Liver (tissue), 9 donors: ENCODE results near the gene CTAG1B. TPM values are rescaled to one million over a fixed set of nuclear protein-coding genes. Genes with fewer than 3 reads are reported as not detected.
"Not testable (repeated sequence)": the region's sequence is repeated elsewhere in the genome, so short reads cannot be mapped to it uniquely, and the experiment has no call there.

Experiments
- DNase-seq: peaks from one replicate; pipeline ENCODE4 v3.0.0-alpha.2; 2017; ENCODE audit warnings: low spot score
- H3K27ac ChIP-seq, 2 donors: one replicate each; pipeline ENCODE4 v1.7.0; 2013; ENCODE audit warnings: inconsistent platforms in 2 of 2, low read length in 2 of 2, control low read depth in 1 of 2, low read depth in 1 of 2, mild to moderate bottlenecking in 1 of 2
- H3K27me3 ChIP-seq, 4 donors: one replicate each; pipeline versions ENCODE4 v1.6.1 to v1.7.0; 2013; ENCODE audit warnings: low read length in 3 of 4, inconsistent platforms in 1 of 4, mild to moderate bottlenecking in 1 of 4, moderate library complexity in 1 of 4; ENCODE audit not compliant: control insufficient read depth in 4 of 4, insufficient read depth in 4 of 4
- H3K36me3 ChIP-seq, 4 donors: one replicate each; pipeline versions ENCODE4 v1.6.1 to v1.7.0; 2013; ENCODE audit warnings: low read length in 3 of 4, mild to moderate bottlenecking in 3 of 4, low read depth in 1 of 4, moderate library complexity in 1 of 4; ENCODE audit not compliant: control insufficient read depth in 4 of 4, insufficient read depth in 3 of 4
- H3K4me1 ChIP-seq, 4 donors: one replicate each; pipeline versions ENCODE4 v1.6.1 to v1.7.0; 2013; ENCODE audit warnings: low read length in 3 of 4, mild to moderate bottlenecking in 3 of 4, moderate library complexity in 1 of 4; ENCODE audit not compliant: control insufficient read depth in 4 of 4, insufficient read depth in 4 of 4
- H3K4me3 ChIP-seq, 3 donors: one replicate each; pipeline versions ENCODE4 v1.6.1 to v1.7.0; 2013; ENCODE audit warnings: low read length in 3 of 3, control low read depth in 1 of 3, low read depth in 1 of 3, mild to moderate bottlenecking in 1 of 3
- H3K9ac ChIP-seq, 2 donors: one replicate each; pipeline ENCODE4 v1.7.0; 2013; ENCODE audit warnings: low read length in 2 of 2, mild to moderate bottlenecking in 2 of 2, moderate library complexity in 2 of 2, control low read depth in 1 of 2, low read depth in 1 of 2
- H3K9me3 ChIP-seq, 4 donors: one replicate each; pipeline versions ENCODE4 v1.6.1 to v1.7.0; 2013; ENCODE audit warnings: low read length in 3 of 4; ENCODE audit not compliant: control insufficient read depth in 4 of 4
- CTCF ChIP-seq: fragments of 150-350 bp; IDR thresholded peaks from 2 replicates; pipeline ENCODE4 v1.5.1; 2017; ENCODE audit warnings: improper control_type of control experiment, low read depth, low read length; ENCODE audit not compliant: missing input control
- EGR1 ChIP-seq, 2 donors: IDR thresholded peaks; 2 replicates each; pipeline ENCODE4 v1.6.1; 2016 to 2018; ENCODE audit warnings: antibody characterized with exemption in 2 of 2, low read depth in 2 of 2
- FOXA1 ChIP-seq: IDR thresholded peaks from 2 replicates; pipeline ENCODE4 v1.6.1; 2016; ENCODE audit warnings: antibody characterized with exemption
- FOXA2 ChIP-seq: IDR thresholded peaks from 2 replicates; pipeline ENCODE4 v1.6.1; 2016; ENCODE audit warnings: antibody characterized with exemption
- GABPA ChIP-seq, 2 donors: IDR thresholded peaks in 1 of 2; conservative IDR thresholded peaks in 1 of 2; 2 replicates each; pipeline ENCODE4 v1.6.1; 2016; ENCODE audit warnings: antibody characterized with exemption in 2 of 2, mild to moderate bottlenecking in 1 of 2, moderate library complexity in 1 of 2
- HNF4A ChIP-seq, 2 donors: conservative IDR thresholded peaks; 2 replicates each; pipeline ENCODE4 v1.6.1; 2016; ENCODE audit warnings: antibody characterized with exemption in 2 of 2, mild to moderate bottlenecking in 2 of 2
- HNF4G ChIP-seq: IDR thresholded peaks from 2 replicates; pipeline ENCODE4 v1.6.1; 2016; ENCODE audit warnings: antibody characterized with exemption
- JUND ChIP-seq, 2 donors: IDR thresholded peaks; 2 replicates each; pipeline ENCODE4 v1.6.1; 2016; ENCODE audit warnings: antibody characterized with exemption in 2 of 2
- NR2F2 ChIP-seq: IDR thresholded peaks from 2 replicates; pipeline ENCODE4 v1.6.1; 2016; ENCODE audit warnings: antibody characterized with exemption
- RAD21 ChIP-seq, 2 donors: IDR thresholded peaks; 2 replicates each; pipeline ENCODE4 v1.6.1; 2016; ENCODE audit warnings: antibody characterized with exemption in 2 of 2, mild to moderate bottlenecking in 2 of 2
- YY1 ChIP-seq: IDR thresholded peaks from 2 replicates; pipeline ENCODE4 v1.6.1; 2016; ENCODE audit warnings: antibody characterized with exemption, mild to moderate bottlenecking
- WGBS: extraction: QIAGEN DNeasy Blood & Tissue Kit; methylation state at CpG from one replicate; pipeline ENCODE4 v1.1.7; 2013; 5-methylcytosine and 5-hydroxymethylcytosine counted together
- polyA plus RNA-seq, 2 donors: library from polyadenylated mRNA; stranded (reverse) in 1 of 2; unstranded in 1 of 2; fragments of 200-250 nt in 1 of 2; fragments of >200 nt in 1 of 2; fragmentation: Nextera tagmentation in 1 of 2; extraction: Ambion mirVana in 1 of 2; gene quantifications; one replicate each; pipeline versions ENCODE4 v1.2.1 to v1.2.3, GENCODE V29; 2013 to 2015
- total RNA-seq, 2 donors: library from RNA; depleted of rRNA; stranded (reverse); fragments of >200 nt; gene quantifications; one replicate each; pipeline ENCODE4 v1.2.3, GENCODE V29; 2014
- TF ChIP-seq, protein P1 (sequence below): IDR thresholded peaks from 2 replicates; pipeline ENCODE4 v1.6.1; 2016; ENCODE audit warnings: antibody characterized with exemption, mild to moderate bottlenecking
- TF ChIP-seq, protein P2 (sequence below): IDR thresholded peaks from 2 replicates; pipeline ENCODE4 v1.6.1; 2016; ENCODE audit warnings: antibody characterized with exemption
- donor health status: healthy.
- donor health status: healthy.
- donor health status: healthy.
- donor health status: healthy.
- donor health status: healthy.

The CTAG1B gene
- total and polyA plus RNA-seq, 4 donors: not detected

DNA sequence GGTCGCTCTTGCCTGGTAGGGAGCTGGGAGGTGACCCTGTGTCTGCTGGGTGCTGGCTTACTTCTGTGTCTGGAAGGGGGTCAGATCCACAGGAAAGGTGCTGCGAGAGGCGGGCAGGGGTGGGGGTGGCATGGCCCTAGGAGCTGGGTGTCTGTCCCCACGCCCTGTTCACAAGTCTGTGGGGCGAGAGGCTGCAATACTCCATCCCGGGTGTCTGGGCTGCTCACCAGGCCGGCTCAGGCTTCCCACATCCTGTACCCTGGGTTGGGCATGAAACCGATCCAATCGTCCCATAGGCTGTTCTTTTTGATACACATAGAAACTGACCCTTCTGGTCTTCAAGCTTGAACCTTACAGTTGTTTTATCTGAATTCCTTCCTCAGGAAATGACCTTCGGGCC, 35.3 kb upstream of the CTAG1B start:
- no peak for DNase-seq
- no peaks in the 10 kb centered on the region for H3K9me3 ChIP-seq
- no peak for TF ChIP-seq HNF4A (conservative IDR thresholded peaks at IDR 0.05)
- no peak for TF ChIP-seq NR2F2
- no peak for TF ChIP-seq YY1
- TF ChIP-seq EGR1 (IDR thresholded peaks at IDR 0.05; ENCODE audit: low read depth in 2 of 2): no peak
- TF ChIP-seq HNF4G: no peak
- TF ChIP-seq JUND (IDR thresholded peaks at IDR 0.05): no peak
- no peak for TF ChIP-seq CTCF
- TF ChIP-seq FOXA2: no peak
- TF ChIP-seq FOXA1: no peak
- TF ChIP-seq RAD21 (IDR thresholded peaks at IDR 0.05): no peak
- TF ChIP-seq, protein P1, sequence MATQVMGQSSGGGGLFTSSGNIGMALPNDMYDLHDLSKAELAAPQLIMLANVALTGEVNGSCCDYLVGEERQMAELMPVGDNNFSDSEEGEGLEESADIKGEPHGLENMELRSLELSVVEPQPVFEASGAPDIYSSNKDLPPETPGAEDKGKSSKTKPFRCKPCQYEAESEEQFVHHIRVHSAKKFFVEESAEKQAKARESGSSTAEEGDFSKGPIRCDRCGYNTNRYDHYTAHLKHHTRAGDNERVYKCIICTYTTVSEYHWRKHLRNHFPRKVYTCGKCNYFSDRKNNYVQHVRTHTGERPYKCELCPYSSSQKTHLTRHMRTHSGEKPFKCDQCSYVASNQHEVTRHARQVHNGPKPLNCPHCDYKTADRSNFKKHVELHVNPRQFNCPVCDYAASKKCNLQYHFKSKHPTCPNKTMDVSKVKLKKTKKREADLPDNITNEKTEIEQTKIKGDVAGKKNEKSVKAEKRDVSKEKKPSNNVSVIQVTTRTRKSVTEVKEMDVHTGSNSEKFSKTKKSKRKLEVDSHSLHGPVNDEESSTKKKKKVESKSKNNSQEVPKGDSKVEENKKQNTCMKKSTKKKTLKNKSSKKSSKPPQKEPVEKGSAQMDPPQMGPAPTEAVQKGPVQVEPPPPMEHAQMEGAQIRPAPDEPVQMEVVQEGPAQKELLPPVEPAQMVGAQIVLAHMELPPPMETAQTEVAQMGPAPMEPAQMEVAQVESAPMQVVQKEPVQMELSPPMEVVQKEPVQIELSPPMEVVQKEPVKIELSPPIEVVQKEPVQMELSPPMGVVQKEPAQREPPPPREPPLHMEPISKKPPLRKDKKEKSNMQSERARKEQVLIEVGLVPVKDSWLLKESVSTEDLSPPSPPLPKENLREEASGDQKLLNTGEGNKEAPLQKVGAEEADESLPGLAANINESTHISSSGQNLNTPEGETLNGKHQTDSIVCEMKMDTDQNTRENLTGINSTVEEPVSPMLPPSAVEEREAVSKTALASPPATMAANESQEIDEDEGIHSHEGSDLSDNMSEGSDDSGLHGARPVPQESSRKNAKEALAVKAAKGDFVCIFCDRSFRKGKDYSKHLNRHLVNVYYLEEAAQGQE: no peak
- no peaks in the 10 kb centered on the region for H3K36me3 ChIP-seq
- H3K4me1 ChIP-seq: peaks cover 0 to 3% (median 0%) of the 10 kb centered on the region in 4 donors
- WGBS: 86% methylated on average over 10 of the region's 10 CpGs
- no peak overlapping the region for H3K4me3 ChIP-seq
- no peak overlapping the region for H3K9ac ChIP-seq
- H3K27ac ChIP-seq: no peak overlapping the region
- no peaks in the 10 kb centered on the region for H3K27me3 ChIP-seq

DNA sequence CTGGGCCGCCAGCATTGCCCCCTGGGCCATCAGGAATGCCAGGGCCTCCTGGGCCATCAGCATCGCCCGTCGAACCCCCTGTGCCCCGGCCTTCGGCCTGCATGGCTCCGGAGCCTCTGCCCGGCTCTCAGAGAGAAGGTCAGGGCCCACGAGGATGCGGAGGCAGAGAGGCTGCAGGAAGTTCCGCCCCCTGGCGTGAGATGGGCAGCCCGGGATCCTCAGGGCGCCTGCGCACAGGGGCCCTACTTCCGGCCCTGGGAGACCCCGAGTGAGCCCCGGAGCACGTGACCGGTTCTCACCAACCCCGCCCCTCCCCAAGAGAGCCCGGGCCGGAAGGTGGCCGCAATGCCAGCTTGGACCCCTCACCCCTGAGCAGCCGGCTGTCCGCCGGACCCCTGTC, 34.3 kb upstream of the CTAG1B start, which contains the start of gene CTAG2:
Gene CTAG2 (minus strand): TSS at position 167 of the 400 bp plus-strand sequence. CDS start 64 bp downstream, at position 103.
- H3K36me3 ChIP-seq, DNase-seq, H3K27ac ChIP-seq, H3K4me1 ChIP-seq, H3K4me3 ChIP-seq, H3K27me3 ChIP-seq, H3K9me3 ChIP-seq, H3K9ac ChIP-seq: not testable (repeated sequence)
- no CpG with 5 or more reads among the region's 27 CpGs for WGBS

- no peak for DNase-seq
Observed at GRCh38 chrX:154653048-154653401, 33.9 kb upstream of the CTAG1B start.

More at GRCh38 chrX:154653048-154653401, 33.9 kb upstream of the CTAG1B start:
- H3K36me3 ChIP-seq: no peaks in the 10 kb centered on the region
- no peaks in the 10 kb centered on the region for H3K9me3 ChIP-seq
- no peak for TF ChIP-seq HNF4G
- no peak for TF ChIP-seq JUND (IDR thresholded peaks at IDR 0.05)
- TF ChIP-seq, protein P2, sequence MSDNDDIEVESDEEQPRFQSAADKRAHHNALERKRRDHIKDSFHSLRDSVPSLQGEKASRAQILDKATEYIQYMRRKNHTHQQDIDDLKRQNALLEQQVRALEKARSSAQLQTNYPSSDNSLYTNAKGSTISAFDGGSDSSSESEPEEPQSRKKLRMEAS: no peak
- no peak for TF ChIP-seq GABPA (IDR thresholded peaks at IDR 0.05 in 1 of 2, conservative IDR thresholded peaks at IDR 0.05 in 1 of 2)
- TF ChIP-seq HNF4A (conservative IDR thresholded peaks at IDR 0.05): no peak
- no peak for TF ChIP-seq FOXA2
- no peak overlapping the region for H3K9ac ChIP-seq
- WGBS: 96% methylated on average over 20 of the region's 23 CpGs
- no peak overlapping the region for H3K27ac ChIP-seq
- peaks cover 0 to 3% (median 0%) of the 10 kb centered on the region in 4 donors for H3K4me1 ChIP-seq
- H3K27me3 ChIP-seq: no peaks in the 10 kb centered on the region
- no peak overlapping the region for H3K4me3 ChIP-seq
